GM19372 (cell line): ENCODE measurements around the gene DYNC2I2.

ENCODE experiments used
- ATAC-seq: cut with Tn5 transposase; IDR thresholded peaks from one replicate; pipeline ENCODE4 v1.9.1; 2021; ENCODE audit warnings: mild to moderate bottlenecking, low read depth, moderate library complexity; ENCODE audit not compliant: unreplicated experiment

DYNC2I2 gene

GRCh38 chr9:128636556-128637530 lies 19.8 kb downstream of the DYNC2I2 start:
- ATAC-seq, result no peak

GRCh38 chr9:128636024-128636390 lies 20.6 kb downstream of the DYNC2I2 start:
- ATAC-seq, result no peak

GRCh38 chr9:128635266-128636023 lies 21.2 kb downstream of the DYNC2I2 start:
- ATAC-seq, result no peak

GRCh38 chr9:128634651-128635262 lies 21.9 kb downstream of the DYNC2I2 start:
- ATAC-seq, result no peak

- no peak for ATAC-seq
Measured at GRCh38 chr9:128634111-128634510, 22.5 kb downstream of the DYNC2I2 start.

- no peak for ATAC-seq
Measured at GRCh38 chr9:128633601-128634000, 23.0 kb downstream of the DYNC2I2 start.

- no peak for ATAC-seq
Measured at GRCh38 chr9:128633057-128633456, 23.6 kb downstream of the DYNC2I2 start.

- no peak for ATAC-seq
Measured at GRCh38 chr9:128632486-128632885, 24.2 kb downstream of the DYNC2I2 start.

GRCh38 chr9:128632066-128632465 lies 24.6 kb downstream of the DYNC2I2 start:
- ATAC-seq, result no peak

GRCh38 chr9:128631636-128632035 lies 25.0 kb downstream of the DYNC2I2 start:
- no peak for ATAC-seq

- no peak for ATAC-seq
Measured at GRCh38 chr9:128629852-128630545, 26.6 kb downstream of the DYNC2I2 start.

GRCh38 chr9:128629136-128629535 lies 27.5 kb downstream of the DYNC2I2 start:
- no peak for ATAC-seq

- no peak for ATAC-seq
Measured at GRCh38 chr9:128628471-128629048, 28.1 kb downstream of the DYNC2I2 start.

GRCh38 chr9:128627906-128628305 lies 28.7 kb downstream of the DYNC2I2 start:
- no peak for ATAC-seq

GRCh38 chr9:128627127-128627715 lies 29.4 kb downstream of the DYNC2I2 start:
- ATAC-seq, result no peak

- ATAC-seq, result no peak
Measured at GRCh38 chr9:128626181-128626580, 30.5 kb downstream of the DYNC2I2 start.

- ATAC-seq, result no peak
Measured at GRCh38 chr9:128625391-128626146, 31.1 kb downstream of the DYNC2I2 start.

GRCh38 chr9:128624566-128624965 lies 32.1 kb downstream of the DYNC2I2 start:
- no peak for ATAC-seq
